Subcutaneous adipose tissue (tissue), 4 donors: ENCODE measurements around the gene PTDSS2. TPM values are rescaled to one million over a fixed set of nuclear protein-coding genes. Genes with fewer than 3 reads are reported as not detected.

Experiments
- total RNA-seq, 4 donors: library from RNA; depleted of rRNA; stranded (reverse); fragments of >200 nt; gene quantifications; one replicate each; pipeline ENCODE4 v1.1.0, GENCODE V29; 2016
- TF ChIP-seq, protein P1 (sequence below): fragments of 450-650 bp; IDR thresholded peaks from one replicate; pipeline ENCODE4 v1.5.1; 2016; ENCODE audit warnings: low read depth, mild to moderate bottlenecking, control low read depth, antibody characterized with exemption, moderate library complexity

Gene PTDSS2
- total RNA-seq, 4 donors from 2014 or later: 19.1 to 77.6 (median 26.2) TPM

DNA sequence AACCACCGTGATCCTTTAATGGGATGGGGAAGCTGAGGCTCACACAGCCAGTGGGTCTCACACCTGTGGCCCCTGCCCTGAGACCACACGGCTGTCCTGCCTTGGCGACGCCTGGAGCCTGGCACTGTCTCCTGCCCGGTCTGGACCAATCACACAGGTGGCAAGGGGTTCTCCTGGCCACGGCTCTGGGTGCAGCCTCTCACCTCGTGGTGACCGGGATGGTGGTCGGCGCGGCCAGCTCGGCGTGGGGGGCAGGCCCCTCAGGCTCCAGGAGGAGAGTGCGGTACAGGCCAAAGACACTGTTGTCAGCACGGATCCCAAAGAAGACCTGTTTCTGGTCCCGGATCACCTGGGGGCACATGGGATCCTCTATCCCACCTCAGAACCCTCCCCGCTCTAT lies 17.0 kb upstream of the PTDSS2 start:
- TF ChIP-seq, protein P1, sequence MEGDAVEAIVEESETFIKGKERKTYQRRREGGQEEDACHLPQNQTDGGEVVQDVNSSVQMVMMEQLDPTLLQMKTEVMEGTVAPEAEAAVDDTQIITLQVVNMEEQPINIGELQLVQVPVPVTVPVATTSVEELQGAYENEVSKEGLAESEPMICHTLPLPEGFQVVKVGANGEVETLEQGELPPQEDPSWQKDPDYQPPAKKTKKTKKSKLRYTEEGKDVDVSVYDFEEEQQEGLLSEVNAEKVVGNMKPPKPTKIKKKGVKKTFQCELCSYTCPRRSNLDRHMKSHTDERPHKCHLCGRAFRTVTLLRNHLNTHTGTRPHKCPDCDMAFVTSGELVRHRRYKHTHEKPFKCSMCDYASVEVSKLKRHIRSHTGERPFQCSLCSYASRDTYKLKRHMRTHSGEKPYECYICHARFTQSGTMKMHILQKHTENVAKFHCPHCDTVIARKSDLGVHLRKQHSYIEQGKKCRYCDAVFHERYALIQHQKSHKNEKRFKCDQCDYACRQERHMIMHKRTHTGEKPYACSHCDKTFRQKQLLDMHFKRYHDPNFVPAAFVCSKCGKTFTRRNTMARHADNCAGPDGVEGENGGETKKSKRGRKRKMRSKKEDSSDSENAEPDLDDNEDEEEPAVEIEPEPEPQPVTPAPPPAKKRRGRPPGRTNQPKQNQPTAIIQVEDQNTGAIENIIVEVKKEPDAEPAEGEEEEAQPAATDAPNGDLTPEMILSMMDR: no peak

- TF ChIP-seq, protein P1: no peak
Measured at GRCh38 chr11:433641-434040, 16.4 kb upstream of the PTDSS2 start.

DNA sequence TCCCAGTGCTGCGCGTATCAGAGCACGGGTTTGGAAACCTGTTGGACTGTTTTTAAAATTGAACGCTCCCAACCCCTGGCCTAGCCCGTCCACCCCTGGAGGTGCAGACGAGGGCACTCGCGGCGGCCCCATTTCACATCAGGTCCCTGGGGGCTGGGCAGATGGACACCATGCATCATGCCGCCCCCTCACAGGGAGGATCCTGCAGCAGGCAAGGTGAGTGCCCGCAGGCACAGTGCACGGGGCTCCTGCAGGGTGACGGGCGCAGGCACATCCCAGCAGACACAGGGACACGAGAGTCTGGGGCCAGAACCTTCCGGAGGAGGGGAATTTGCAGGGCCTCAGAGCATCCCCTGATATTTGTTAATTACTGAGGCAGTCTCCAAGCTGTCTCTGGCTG lies 15.6 kb upstream of the PTDSS2 start:
- TF ChIP-seq, protein P1: no peak

- TF ChIP-seq, protein P1: no peak
Measured at GRCh38 chr11:437228-437870, 12.7 kb upstream of the PTDSS2 start.

DNA sequence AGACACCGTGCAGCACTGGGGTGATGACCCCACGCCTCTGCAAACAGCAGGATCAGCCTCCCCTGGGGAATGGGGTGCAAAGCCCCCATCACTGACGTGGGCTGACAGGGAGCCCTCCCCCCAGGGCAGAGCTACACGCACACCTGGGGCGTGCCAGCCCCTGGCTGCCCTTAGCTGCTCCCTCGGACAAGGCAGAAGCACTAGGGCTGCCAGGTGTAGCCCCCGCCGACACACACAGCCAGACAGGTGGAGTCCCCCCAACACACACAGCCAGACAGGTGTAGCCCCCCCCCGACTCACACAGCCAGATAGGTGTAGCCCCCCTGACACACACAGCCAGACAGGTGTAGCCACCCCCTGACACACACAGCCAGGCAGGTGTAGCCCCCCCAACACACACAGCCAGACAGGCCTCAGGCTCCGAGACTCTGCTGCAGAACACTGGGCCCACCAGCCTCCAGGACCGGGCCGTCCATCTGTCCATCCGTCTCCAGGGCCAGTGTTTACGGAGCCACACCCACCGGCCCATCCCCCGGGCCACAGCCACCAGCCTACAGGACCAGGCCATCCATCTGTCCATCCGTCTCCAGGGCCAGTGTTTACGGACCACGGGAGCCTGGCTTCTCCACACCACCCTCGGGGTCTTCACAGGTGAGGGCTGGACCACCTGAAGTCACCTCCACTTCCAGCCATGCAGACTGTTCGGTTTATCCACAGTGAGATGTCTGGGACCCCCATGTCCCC lies 11.8 kb upstream of the PTDSS2 start:
- TF ChIP-seq, protein P1: no peak

GRCh38 chr11:439315-440064 lies 10.6 kb upstream of the PTDSS2 start:
- TF ChIP-seq, protein P1: no peak
